ENCODE data around the gene CHST11.

DNA sequence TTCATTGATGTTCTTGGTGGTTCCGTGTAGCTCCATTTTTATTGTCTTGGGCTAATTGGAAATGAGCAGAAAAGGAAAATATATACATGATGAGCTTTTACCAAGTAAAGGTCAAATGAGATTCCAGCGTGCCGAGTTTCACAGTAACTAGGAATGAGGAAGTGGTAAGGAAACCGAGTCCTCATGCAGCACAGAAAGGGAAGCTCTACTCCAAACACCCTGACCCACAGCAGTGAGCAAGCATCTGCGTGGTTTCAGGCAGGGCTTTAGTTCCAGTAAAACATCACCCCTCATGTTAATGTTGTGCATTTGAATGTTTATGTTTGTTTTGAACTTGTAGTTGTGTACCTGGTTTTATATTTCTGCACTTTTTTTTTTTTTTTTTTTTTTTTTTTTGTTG is 293.3 kb downstream of the CHST11 start:
- no peak for TF ChIP-seq EP300 (IDR thresholded peaks at IDR 0.05)
- TF ChIP-seq, protein P1, sequence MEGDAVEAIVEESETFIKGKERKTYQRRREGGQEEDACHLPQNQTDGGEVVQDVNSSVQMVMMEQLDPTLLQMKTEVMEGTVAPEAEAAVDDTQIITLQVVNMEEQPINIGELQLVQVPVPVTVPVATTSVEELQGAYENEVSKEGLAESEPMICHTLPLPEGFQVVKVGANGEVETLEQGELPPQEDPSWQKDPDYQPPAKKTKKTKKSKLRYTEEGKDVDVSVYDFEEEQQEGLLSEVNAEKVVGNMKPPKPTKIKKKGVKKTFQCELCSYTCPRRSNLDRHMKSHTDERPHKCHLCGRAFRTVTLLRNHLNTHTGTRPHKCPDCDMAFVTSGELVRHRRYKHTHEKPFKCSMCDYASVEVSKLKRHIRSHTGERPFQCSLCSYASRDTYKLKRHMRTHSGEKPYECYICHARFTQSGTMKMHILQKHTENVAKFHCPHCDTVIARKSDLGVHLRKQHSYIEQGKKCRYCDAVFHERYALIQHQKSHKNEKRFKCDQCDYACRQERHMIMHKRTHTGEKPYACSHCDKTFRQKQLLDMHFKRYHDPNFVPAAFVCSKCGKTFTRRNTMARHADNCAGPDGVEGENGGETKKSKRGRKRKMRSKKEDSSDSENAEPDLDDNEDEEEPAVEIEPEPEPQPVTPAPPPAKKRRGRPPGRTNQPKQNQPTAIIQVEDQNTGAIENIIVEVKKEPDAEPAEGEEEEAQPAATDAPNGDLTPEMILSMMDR (IDR thresholded peaks at IDR 0.05), result no peak
- TF ChIP-seq POLR2AphosphoS5 (IDR thresholded peaks at IDR 0.05), result no peak

Data from esophagus muscularis mucosa (tissue), 4 donors.